HCT116 (cell line): ENCODE data around the gene GRIK3. TPM values are rescaled to one million over a fixed set of nuclear protein-coding genes. Genes with fewer than 3 reads are reported as not detected.

Source experiments
- ATAC-seq: fragments of 200-7000 bp; cut with Tn5 transposase; 2 replicates; pipeline ENCODE4 v1.9.1; 2020; ENCODE audit warnings: mild to moderate bottlenecking, moderate library complexity
- BruUV-seq: library from RNA; stranded (reverse); fragments of 400-500 nt; replicated peaks from 2 replicates; lab custom pipeline; 2021; lab: Mats Ljungman, UMichigan
- CTCF ChIA-PET: fragments of 300-600 bp; sonication (Branson Sonifier 250); formaldehyde crosslinking; loops from one replicate; lab custom pipeline; 2021; ENCODE audit warnings: antibody characterized with exemption; lab: Charles Lee
- POLR2A ChIA-PET: fragments of 300-600, 350-600 bp; sonication (Branson Sonifier 250); formaldehyde crosslinking; loops from one replicate; lab custom pipeline; 2021; ENCODE audit warnings: antibody characterized with exemption; lab: Charles Lee
- RAD21 ChIA-PET, 2 experiments: fragments of 300-600 bp; sonication (Branson Sonifier 250); formaldehyde crosslinking; loops; one replicate each; lab custom pipeline; 2023; ENCODE audit warnings: low total read pairs in 2 of 2; ENCODE audit not compliant: uncharacterized antibody in 2 of 2, unreplicated experiment in 2 of 2, low non-redundant PET in 1 of 2; lab: Charles Lee
- DNase-seq: peaks from one replicate; pipeline ENCODE4 v3.0.0-alpha.2; 2010; ENCODE audit warnings: low read depth, low spot score
- H2AFZ ChIP-seq: fragments of 200-600 bp; shearing (Covaris generic), sonication (generic); 2 replicates; pipeline ENCODE4 v1.6.1; 2017; ENCODE audit warnings: low read depth, mixed run types, mixed read lengths, antibody characterized with exemption, low read length; ENCODE audit not compliant: poor library complexity, severe bottlenecking
- H3K27ac ChIP-seq: 2 replicates; pipeline ENCODE4 v1.5.1; 2012; ENCODE audit warnings: low read depth, low read length
- H3K27me3 ChIP-seq: fragments of 200-600 bp; sonication (generic); 2 replicates; pipeline ENCODE4 v1.6.1; 2016; ENCODE audit warnings: mixed run types, low read length, mixed read lengths; ENCODE audit not compliant: insufficient read depth
- H3K36me3 ChIP-seq, 2 experiments: fragments of 200-500 bp in 1 of 2; fragments of 200-600 bp in 1 of 2; sonication (Bioruptor generic) in 1 of 2; sonication (generic) in 1 of 2; 2 replicates each; pipeline versions ENCODE4 v1.5.1 to v1.6.1; 2014 to 2016; ENCODE audit warnings: low read length in 2 of 2, inconsistent platforms in 1 of 2, mixed read lengths in 1 of 2, mixed run types in 1 of 2; ENCODE audit not compliant: insufficient read depth in 2 of 2, control insufficient read depth in 1 of 2
- H3K4me1 ChIP-seq, 2 experiments: fragments of 200-600 bp in 1 of 2; sonication (generic) in 1 of 2; 2 replicates each; pipeline versions ENCODE4 v1.5.1 to v1.6.1; 2012 to 2017; ENCODE audit warnings: low read length in 2 of 2, inconsistent platforms in 1 of 2, mild to moderate bottlenecking in 1 of 2, mixed read lengths in 1 of 2, mixed run types in 1 of 2, moderate library complexity in 1 of 2; ENCODE audit not compliant: insufficient read depth in 2 of 2, control insufficient read depth in 1 of 2
- H3K4me2 ChIP-seq: fragments of 200-600 bp; sonication (generic); 2 replicates; pipeline ENCODE4 v1.6.1; 2017; ENCODE audit warnings: mixed run types, low read length, mixed read lengths
- H3K4me3 ChIP-seq, 2 experiments: fragments of 200-600 bp in 1 of 2; sonication (generic) in 1 of 2; replicated peaks in 1 of 2; 2 replicates each; pipeline ENCODE4 v1.5.1; 2011 to 2016; ENCODE audit warnings: low read length in 2 of 2, control low read depth in 1 of 2, low read depth in 1 of 2, mild to moderate bottlenecking in 1 of 2, mixed read lengths in 1 of 2, mixed run types in 1 of 2
- H3K79me2 ChIP-seq: fragments of 200-600 bp; sonication (generic); 2 replicates; pipeline ENCODE4 v1.6.1; 2017; ENCODE audit warnings: mild to moderate bottlenecking, mixed run types, low read length, moderate library complexity, mixed read lengths; ENCODE audit not compliant: insufficient read depth
- H3K9ac ChIP-seq: fragments of 200-600 bp; sonication (generic); 2 replicates; pipeline ENCODE4 v1.6.1; 2016; ENCODE audit warnings: low read length, mixed read lengths
- H3K9me2 ChIP-seq: fragments of 200-600 bp; sonication (generic), shearing (Covaris generic); 2 replicates; pipeline ENCODE4 v1.6.1; 2017; ENCODE audit warnings: mixed run types, mild to moderate bottlenecking, moderate library complexity; ENCODE audit not compliant: insufficient read depth
- H3K9me3 ChIP-seq, 2 experiments: fragments of 200-500 bp in 1 of 2; fragments of 200-600 bp in 1 of 2; sonication (Bioruptor generic) in 1 of 2; sonication (generic) in 1 of 2; 2 replicates each; pipeline ENCODE4 v1.6.1; 2014 to 2017; ENCODE audit warnings: low read length in 2 of 2, mixed read lengths in 2 of 2, inconsistent platforms in 1 of 2, low read depth in 1 of 2, mild to moderate bottlenecking in 1 of 2, mixed run types in 1 of 2, moderate library complexity in 1 of 2; ENCODE audit not compliant: control insufficient read depth in 1 of 2, insufficient read depth in 1 of 2
- H4K20me1 ChIP-seq: fragments of 200-600 bp; sonication (generic), shearing (Covaris generic); 2 replicates; pipeline ENCODE4 v1.6.1; 2017; ENCODE audit warnings: mixed run types, mild to moderate bottlenecking, moderate library complexity; ENCODE audit not compliant: insufficient read depth
- CEBPB ChIP-seq: IDR thresholded peaks from 2 replicates; pipeline ENCODE4 v1.6.1; 2012; ENCODE audit warnings: low read depth
- EGR1 ChIP-seq: IDR thresholded peaks from 2 replicates; pipeline ENCODE4 v1.6.1; 2012; ENCODE audit warnings: low read depth
- FOSL1 ChIP-seq: IDR thresholded peaks from 2 replicates; pipeline ENCODE4 v1.6.1; 2012; ENCODE audit warnings: low read depth
- JUND ChIP-seq: IDR thresholded peaks from 2 replicates; pipeline ENCODE4 v1.6.1; 2012
- POLR2A ChIP-seq: IDR thresholded peaks from 2 replicates; pipeline ENCODE4 v1.7.0; 2011; ENCODE audit warnings: borderline replicate concordance; ENCODE audit not compliant: insufficient read depth, insufficient read length; ENCODE audit errors: extremely low read depth
- POLR2AphosphoS5 ChIP-seq: IDR thresholded peaks from 2 replicates; pipeline ENCODE4 v1.6.1; 2011; ENCODE audit warnings: mild to moderate bottlenecking, low read depth, low read length, moderate library complexity
- RAD21 ChIP-seq: IDR thresholded peaks from 2 replicates; pipeline ENCODE4 v1.6.1; 2012; ENCODE audit warnings: low read depth, mild to moderate bottlenecking
- SIN3A ChIP-seq: IDR thresholded peaks from 2 replicates; pipeline ENCODE4 v1.6.1; 2012; ENCODE audit warnings: low read depth
- SP1 ChIP-seq: IDR thresholded peaks from 2 replicates; pipeline ENCODE4 v1.6.1; 2012; ENCODE audit warnings: low read depth
- YY1 ChIP-seq: IDR thresholded peaks from 2 replicates; pipeline ENCODE4 v1.6.1; 2011; ENCODE audit warnings: low read length, low read depth, moderate library complexity, mild to moderate bottlenecking; ENCODE audit not compliant: insufficient replicate concordance; ENCODE audit errors: extremely low read depth
- ZNF274 ChIP-seq: fragments of 200-500 bp; sonication (Bioruptor generic); IDR thresholded peaks from 2 replicates; pipeline ENCODE4 v1.6.1; 2014; ENCODE audit warnings: mild to moderate bottlenecking, low read depth, low read length, inconsistent platforms
- intact Hi-C: fragments of 100-400 bp; cut with micrococcal nuclease; formaldehyde crosslinking; loops from 2 replicates; pipeline ENCODE4 v1.10.0; 2022
- total RNA-seq: library from RNA; stranded (reverse); gene quantifications from one replicate; pipeline ENCODE4 v1.2.1, GENCODE V29; 2021; ENCODE audit not compliant: unreplicated experiment
- TF ChIP-seq, protein P1 (sequence below): IDR thresholded peaks from 2 replicates; pipeline ENCODE4 v1.6.1; 2012
- TF ChIP-seq, protein P2 (sequence below): IDR thresholded peaks from 2 replicates; pipeline ENCODE4 v1.6.1; 2011; ENCODE audit warnings: mild to moderate bottlenecking, low read length, moderate library complexity; ENCODE audit not compliant: insufficient replicate concordance; ENCODE audit errors: extremely low read depth

GRIK3 gene
- total RNA-seq, 1 experiment from 2014 or later, result not detected

GRCh38 chr1:36769886-36770830, 264.2 kb downstream of the GRIK3 start:
- H3K27me3 ChIP-seq, result peaks cover 71% of the 10 kb centered on the region
- H4K20me1 ChIP-seq, result no peaks in the 10 kb centered on the region
- no peaks in the 10 kb centered on the region for H3K9me2 ChIP-seq
- H3K79me2 ChIP-seq, result no peaks in the 10 kb centered on the region
- H2AFZ ChIP-seq, result no peak overlapping the region
- no peaks in the 10 kb centered on the region for H3K9me3 ChIP-seq
- no peaks in the 10 kb centered on the region for H3K36me3 ChIP-seq
- DNase-seq (no peak), ATAC-seq (no peak)
- no peak overlapping the region for H3K4me3 ChIP-seq
- TF ChIP-seq SIN3A (no peak), FOSL1 (no peak), RAD21 (no peak), YY1 (no peak), SP1 (no peak), POLR2AphosphoS5 (no peak), JUND (no peak), ZNF274 (no peak), EGR1 (no peak), POLR2A (no peak), CEBPB (no peak)
- TF ChIP-seq, protein P1, sequence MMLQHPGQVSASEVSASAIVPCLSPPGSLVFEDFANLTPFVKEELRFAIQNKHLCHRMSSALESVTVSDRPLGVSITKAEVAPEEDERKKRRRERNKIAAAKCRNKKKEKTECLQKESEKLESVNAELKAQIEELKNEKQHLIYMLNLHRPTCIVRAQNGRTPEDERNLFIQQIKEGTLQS, result no peak
- TF ChIP-seq, protein P2, sequence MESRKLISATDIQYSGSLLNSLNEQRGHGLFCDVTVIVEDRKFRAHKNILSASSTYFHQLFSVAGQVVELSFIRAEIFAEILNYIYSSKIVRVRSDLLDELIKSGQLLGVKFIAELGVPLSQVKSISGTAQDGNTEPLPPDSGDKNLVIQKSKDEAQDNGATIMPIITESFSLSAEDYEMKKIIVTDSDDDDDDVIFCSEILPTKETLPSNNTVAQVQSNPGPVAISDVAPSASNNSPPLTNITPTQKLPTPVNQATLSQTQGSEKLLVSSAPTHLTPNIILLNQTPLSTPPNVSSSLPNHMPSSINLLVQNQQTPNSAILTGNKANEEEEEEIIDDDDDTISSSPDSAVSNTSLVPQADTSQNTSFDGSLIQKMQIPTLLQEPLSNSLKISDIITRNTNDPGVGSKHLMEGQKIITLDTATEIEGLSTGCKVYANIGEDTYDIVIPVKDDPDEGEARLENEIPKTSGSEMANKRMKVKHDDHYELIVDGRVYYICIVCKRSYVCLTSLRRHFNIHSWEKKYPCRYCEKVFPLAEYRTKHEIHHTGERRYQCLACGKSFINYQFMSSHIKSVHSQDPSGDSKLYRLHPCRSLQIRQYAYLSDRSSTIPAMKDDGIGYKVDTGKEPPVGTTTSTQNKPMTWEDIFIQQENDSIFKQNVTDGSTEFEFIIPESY, result no peak
- TF ChIP-seq, all 23 proteins: peak for 0
- ChIA-PET RAD21 (no interaction called here), CTCF (no interaction called here), POLR2A (no interaction called here)
- no peak overlapping the region for H3K27ac ChIP-seq
- intact Hi-C loops, result no loop called here
- H3K4me2 ChIP-seq, result no peak overlapping the region
- no TSS peak for BruUV-seq
- no peaks in the 10 kb centered on the region for H3K4me1 ChIP-seq
- no peak overlapping the region for H3K9ac ChIP-seq
